Skin epidermis (tissue), 12 donors: ENCODE data around the gene FBXO39.
"Not testable (repeated sequence)": the region's sequence is repeated elsewhere in the genome, so short reads cannot be mapped to it uniquely, and the experiment has no call there.

Experiments used
- H3K27ac ChIP-seq, 21 experiments: fragments of 200-600 bp; sonication (generic) in 11 of 21; one replicate each; pipeline ENCODE4 v1.5.0; 2020; ENCODE audit warnings: mild to moderate bottlenecking in 3 of 21, inconsistent platforms in 2 of 21, moderate library complexity in 2 of 21
- H3K4me3 ChIP-seq, 7 experiments: fragments of 200-600 bp; sonication (generic) in 2 of 7; one replicate each; pipeline ENCODE4 v1.5.0; 2020; ENCODE audit warnings: inconsistent platforms in 2 of 7, mild to moderate bottlenecking in 2 of 7, moderate library complexity in 1 of 7

Gene FBXO39

GRCh38 chr17:6786618-6787017 is 10.6 kb downstream of the FBXO39 start:
- peak overlapping the region in 5 of 21 experiments; percentile 31 to 51 (median 33) for H3K27ac ChIP-seq
- peak overlapping the region in 1 of 7 experiments; percentile 1 for H3K4me3 ChIP-seq

DNA sequence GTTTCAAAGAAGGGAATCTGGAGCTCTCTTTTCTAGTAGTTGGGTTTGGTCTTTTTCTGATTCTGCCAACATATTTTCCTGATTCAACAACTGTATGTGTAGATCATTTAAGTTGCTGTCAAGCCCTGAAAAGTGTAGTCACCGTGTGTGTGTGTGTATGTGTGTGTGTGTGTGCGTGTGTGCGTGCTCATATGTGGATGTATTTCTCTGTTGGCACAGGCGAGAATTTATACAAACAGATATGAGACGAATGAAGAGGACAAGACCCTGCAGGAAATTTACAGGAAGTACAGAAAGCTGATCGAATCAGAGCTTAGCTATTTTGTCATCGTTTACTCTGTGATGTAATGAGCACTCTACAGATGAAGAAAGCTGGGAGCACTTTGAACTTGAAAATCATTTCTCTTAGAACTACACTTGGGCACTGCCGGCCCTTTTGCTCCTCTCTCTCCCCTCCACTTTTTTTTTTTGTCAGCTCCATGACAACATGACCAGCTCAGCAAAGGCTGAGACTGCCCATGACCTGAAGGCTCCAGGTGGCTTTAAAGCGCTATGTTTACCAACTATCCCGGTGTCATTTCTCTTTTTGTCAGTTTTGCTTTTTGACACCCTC is 11.2 kb downstream of the FBXO39 start:
- H3K27ac ChIP-seq, result peak overlapping the region in 5 of 21 experiments; percentile 31 to 51 (median 33)
- peak overlapping the region in 1 of 7 experiments; percentile 1 for H3K4me3 ChIP-seq

DNA sequence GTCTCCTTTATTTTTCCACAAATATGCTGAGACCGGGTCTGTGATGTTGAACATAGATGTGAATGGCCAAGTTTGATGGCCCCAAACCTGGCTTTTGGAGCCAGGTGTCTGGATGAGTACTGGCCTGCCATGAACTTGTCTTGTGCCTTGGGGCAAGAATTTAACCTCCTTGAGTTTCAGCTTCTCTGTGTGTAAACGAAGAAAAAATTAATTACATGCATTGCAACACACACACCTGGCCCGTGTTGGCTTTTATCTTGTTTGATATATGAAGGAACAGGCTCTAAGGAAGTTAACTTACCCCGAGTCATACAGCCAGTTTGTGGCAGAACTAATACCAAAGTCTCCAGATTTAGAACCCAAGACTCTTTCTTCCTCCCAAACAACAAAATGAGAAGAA is 13.1 kb downstream of the FBXO39 start:
- H3K27ac ChIP-seq, result no peak overlapping the region
- no peak overlapping the region for H3K4me3 ChIP-seq

- H3K4me3 ChIP-seq, result no peak overlapping the region
- no peak overlapping the region for H3K27ac ChIP-seq
Measured at GRCh38 chr17:6793748-6794493, 17.9 kb downstream of the FBXO39 start.

DNA sequence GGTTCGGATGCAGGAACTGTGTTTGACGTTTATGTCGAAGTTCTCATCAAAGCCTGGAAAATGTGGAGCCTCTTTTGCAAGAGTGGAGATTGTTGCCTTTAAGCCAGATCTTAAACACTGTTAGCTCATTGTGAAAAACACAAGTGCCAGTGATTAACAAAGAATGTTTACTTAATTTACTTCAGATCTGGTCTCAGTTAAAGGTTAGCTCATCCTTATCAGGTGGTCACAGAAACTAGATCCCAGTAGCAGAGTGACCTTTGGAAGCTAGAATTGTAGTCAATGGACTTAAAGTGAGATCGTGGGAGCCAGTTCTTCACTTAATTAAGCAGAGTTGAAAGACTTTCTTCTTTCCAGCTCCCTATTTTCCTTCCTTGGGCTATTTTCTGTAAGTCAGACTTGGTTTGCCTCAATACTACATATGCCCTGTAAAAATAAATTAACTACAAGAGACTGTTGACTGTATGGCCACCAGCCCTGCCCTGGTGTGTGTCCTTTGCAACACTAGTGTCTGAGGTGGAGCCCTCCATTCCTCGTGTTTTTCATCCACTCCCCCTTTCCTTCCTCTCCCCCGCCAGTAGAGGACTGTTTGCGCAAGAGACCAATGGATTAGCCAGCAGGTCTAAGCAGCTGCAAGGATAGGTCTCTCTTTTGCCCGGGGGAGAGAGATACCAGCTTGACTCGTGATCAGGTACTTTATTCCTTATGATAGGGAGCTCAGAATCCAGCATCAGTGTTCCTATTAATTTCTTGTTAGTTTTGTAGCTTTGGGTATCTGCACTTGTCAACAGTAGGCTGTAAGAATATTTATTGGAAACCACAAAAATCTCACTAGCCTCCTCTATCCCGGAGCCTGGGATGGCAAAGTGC is 20.2 kb downstream of the FBXO39 start:
- Histone ChIP-seq H3K27ac (no peak overlapping the region), H3K4me3 (no peak overlapping the region)

GRCh38 chr17:6796887-6797490 is 21.0 kb downstream of the FBXO39 start:
- no peak overlapping the region for H3K4me3 ChIP-seq
- peak overlapping the region in 1 of 21 experiments; percentile 26 for H3K27ac ChIP-seq

DNA sequence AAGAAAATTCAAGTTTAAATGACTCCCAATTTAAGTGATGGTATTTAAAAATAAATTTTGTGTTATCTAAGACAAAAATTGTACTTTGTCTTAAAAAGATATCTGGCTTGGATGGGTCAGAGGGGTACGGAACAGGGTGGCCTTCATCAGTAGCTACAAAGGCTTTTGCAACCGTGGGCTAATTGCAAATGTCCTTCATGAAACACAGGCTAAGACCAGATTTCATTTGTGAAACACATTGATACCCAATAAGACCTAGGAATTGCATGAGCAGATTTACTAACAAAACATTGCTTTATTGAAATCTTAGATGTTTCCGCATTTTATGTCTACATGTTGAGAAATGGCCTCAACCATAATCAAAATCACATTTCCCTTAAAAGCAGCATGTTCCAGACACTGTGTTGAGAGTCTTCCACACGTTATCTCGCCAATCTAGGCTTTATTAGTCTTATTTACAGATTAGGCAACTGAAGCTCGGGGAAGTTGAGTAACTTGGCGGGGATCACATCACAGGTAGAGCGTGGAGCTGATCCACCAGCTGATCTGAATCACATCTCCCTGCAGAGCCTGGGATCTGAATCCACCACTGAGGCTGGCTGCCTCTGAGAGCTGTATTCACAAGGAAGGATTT is 21.8 kb downstream of the FBXO39 start:
- no peak overlapping the region for H3K4me3 ChIP-seq
- H3K27ac ChIP-seq, result peak overlapping the region in 1 of 21 experiments; percentile 26

GRCh38 chr17:6799738-6800137 is 23.7 kb downstream of the FBXO39 start:
- Histone ChIP-seq H3K27ac (no peak overlapping the region), H3K4me3 (no peak overlapping the region)

DNA sequence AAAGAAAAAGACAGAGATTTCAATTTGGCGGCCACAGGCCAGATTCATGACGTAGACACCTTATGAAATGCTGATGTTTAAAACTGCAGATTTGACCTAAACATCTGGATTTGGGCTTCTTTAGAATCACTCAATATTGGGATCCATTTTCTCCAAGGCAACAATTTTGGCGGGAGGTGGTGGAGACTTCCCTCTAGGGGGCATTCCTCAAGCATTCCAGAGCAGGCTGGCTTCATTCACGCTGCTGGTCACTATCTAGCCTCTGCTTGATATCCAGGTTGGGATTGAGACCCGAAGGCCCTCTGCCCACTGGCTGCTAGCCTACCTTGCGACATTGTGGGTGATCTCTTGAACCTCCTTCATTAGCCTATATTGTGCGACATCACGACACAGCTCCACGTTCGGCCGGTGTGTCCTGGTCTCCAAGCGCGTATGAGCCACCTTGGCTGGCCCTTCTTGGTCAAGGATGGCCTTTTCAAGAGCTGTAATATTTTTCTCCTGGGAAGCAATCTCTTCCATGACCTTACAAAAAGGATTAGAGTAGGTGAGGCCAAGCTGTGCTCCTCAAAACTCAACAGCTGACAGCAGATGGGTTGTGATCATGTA is 24.5 kb downstream of the FBXO39 start:
- no peak overlapping the region for H3K4me3 ChIP-seq
- no peak overlapping the region for H3K27ac ChIP-seq

GRCh38 chr17:6811510-6811909 is 35.5 kb downstream of the FBXO39 start:
- Histone ChIP-seq H3K4me3 (no peak overlapping the region), H3K27ac (no peak overlapping the region)

GRCh38 chr17:6812295-6812694 is 36.3 kb downstream of the FBXO39 start:
- H3K27ac ChIP-seq, result no peak overlapping the region
- H3K4me3 ChIP-seq, result no peak overlapping the region

- Histone ChIP-seq H3K4me3 (no peak overlapping the region), H3K27ac (no peak overlapping the region)
Measured at GRCh38 chr17:6815775-6816174, 39.8 kb downstream of the FBXO39 start.

- H3K4me3 ChIP-seq, H3K27ac ChIP-seq: not testable (repeated sequence)
Measured at GRCh38 chr17:6816368-6816767, 40.4 kb downstream of the FBXO39 start.

DNA sequence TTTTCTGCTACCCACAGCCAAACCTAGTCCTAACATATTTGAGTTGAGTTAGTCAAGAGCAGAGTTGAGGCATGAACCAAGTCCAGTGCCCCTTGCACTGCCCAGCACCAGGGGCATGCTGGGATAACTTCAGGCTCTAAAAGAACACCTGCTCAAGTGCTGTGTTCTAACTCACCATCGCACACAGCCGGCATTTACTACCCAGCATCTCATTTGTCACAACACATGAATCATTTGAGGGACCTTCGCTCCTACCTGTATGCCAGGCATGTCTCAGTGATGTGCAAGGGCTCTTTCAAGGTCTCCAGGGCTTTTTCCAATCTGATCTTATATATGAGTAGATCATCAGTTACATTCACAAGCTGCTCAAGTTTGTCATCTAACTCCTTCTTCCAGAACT is 42.9 kb downstream of the FBXO39 start:
- no peak overlapping the region for H3K27ac ChIP-seq
- H3K4me3 ChIP-seq, result no peak overlapping the region

DNA sequence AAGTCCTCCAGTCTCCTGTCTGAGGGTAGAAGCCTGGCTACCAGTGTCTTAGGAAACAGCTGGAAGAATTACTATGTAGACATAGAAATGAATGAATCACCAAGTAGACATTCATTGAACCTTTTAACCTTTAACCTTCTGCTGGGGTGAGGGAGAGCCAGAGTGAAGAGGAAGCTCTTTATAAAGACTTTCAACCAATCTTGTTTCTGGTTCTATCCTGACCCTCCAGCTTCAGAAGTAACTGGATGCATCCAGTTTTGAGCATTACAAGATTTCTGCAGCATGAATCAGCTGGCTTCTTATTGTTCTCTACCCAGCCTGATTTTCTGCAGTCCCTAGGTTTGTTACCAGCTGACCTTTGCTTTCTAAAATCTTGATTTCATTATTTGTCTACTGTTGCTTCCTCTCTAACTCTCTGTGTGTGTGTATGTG is 47.0 kb downstream of the FBXO39 start:
- no peak overlapping the region for H3K4me3 ChIP-seq
- H3K27ac ChIP-seq, result no peak overlapping the region

DNA sequence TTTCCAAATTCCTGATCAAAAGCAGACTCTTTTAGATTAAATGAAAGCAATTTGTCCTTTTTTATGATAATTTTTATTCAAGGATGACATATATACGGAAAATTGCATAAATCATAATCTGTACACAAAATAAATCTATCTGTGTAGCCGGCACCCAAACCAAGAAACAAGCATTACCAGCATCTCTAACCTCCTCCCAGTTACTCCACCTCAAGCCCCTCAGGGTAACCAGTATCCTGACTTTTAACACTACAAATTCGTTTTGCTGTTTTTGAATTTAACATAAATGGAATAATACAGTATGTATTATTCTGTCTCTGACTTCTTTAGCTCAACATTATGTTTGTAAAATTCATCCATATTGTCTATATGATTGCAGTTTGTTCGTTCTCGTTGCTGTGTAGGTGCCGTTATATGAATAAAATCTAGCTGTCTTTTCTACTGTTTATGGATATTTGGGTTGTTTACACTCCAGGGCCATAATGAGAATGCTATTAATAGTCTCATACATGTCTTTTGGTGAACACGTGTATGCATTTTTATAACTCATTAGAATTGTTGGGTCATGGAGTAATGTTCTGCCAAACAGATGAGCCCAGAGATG is 54.5 kb downstream of the FBXO39 start:
- H3K27ac ChIP-seq, result no peak overlapping the region
- no peak overlapping the region for H3K4me3 ChIP-seq

GRCh38 chr17:6831661-6832263 is 55.7 kb downstream of the FBXO39 start, which contains the start of gene TEKT1:
TSS of gene TEKT1 (minus strand) at chr17:6831729. CDS start at chr17:6830376, 1,353 bp downstream.
- Histone ChIP-seq H3K27ac (no peak within 1 kb of the TSS), H3K4me3 (peak within 1 kb of the TSS; percentile 7 to 39 (median 20))
